ENCODE measurements around the gene ARL6IP4. TPM values are rescaled to one million over a fixed set of nuclear protein-coding genes. Genes with fewer than 3 reads are reported as not detected.

ARL6IP4 gene
- total and polyA plus RNA-seq, 10 of the 15 experiments (the other 5 are each of a cell fraction or from before 2014, with no cell fraction given), result 2.5 to 320 (median 188) TPM

GRCh38 chr12:123006977-123007376 lies 26.5 kb downstream of the ARL6IP4 start:
- CTCF ChIA-PET, result interaction anchor here (1.3 kb wide), 1 partner anchor 54 kb away, joined by 4 read pairs; no protein-coding TSS in a partner anchor
- no peaks in the 10 kb centered on the region for H3K79me2 ChIP-seq (ENCODE audit: control insufficient read depth, insufficient read depth, low read length)
- intact Hi-C loops (cut with micrococcal nuclease; ENCODE audit: unreplicated experiment) (no loop called here), in situ Hi-C loops (cut with MboI) (no loop called here)
- POLR2A ChIA-PET, result no interaction called here
- SMC1A ChIA-PET (ENCODE audit: uncharacterized antibody, unreplicated experiment), result no interaction called here
- H3K4me3 ChIP-seq, result no peak overlapping the region
- no peak overlapping the region for H3K27ac ChIP-seq (ENCODE audit: control insufficient read depth, insufficient read depth)
- TF ChIP-seq YY1 (IDR thresholded peaks at IDR 0.05; ENCODE audit: low read depth, low read length) (no peak), NFYA (IDR thresholded peaks at IDR 0.05; ENCODE audit: borderline replicate concordance, low read depth, low read length) (no peak), SMAD5 (IDR thresholded peaks at IDR 0.05; ENCODE audit: low read depth) (no peak), KAT2A (conservative IDR thresholded peaks at IDR 0.05; ENCODE audit: control insufficient read depth, low read depth, low read length) (no peak), EP300 (IDR thresholded peaks at IDR 0.05; ENCODE audit: borderline replicate concordance in 1 of 2, control insufficient read depth in 1 of 2, low read depth in 2 of 2, low read length in 2 of 2) (no peak), NFYB (IDR thresholded peaks at IDR 0.05; ENCODE audit: insufficient read depth, low read depth, low read length) (no peak), MEF2B (IDR thresholded peaks at IDR 0.05; ENCODE audit: partially characterized antibody, poor library complexity, severe bottlenecking) (no peak), HCFC1 (IDR thresholded peaks at IDR 0.05; ENCODE audit: low read length) (no peak), MAX (IDR thresholded peaks at IDR 0.05; ENCODE audit: low read depth, low read length) (no peak), MTA3 (IDR thresholded peaks at IDR 0.05; ENCODE audit: borderline replicate concordance, low read length) (no peak), HDGF (IDR thresholded peaks at IDR 0.05) (no peak), ZBTB33 (IDR thresholded peaks at IDR 0.05) (no peak), RAD51 (IDR thresholded peaks at IDR 0.05) (no peak), FOXM1 (IDR thresholded peaks at IDR 0.05; ENCODE audit: low read depth, low read length) (no peak)
- TF ChIP-seq, protein P1, sequence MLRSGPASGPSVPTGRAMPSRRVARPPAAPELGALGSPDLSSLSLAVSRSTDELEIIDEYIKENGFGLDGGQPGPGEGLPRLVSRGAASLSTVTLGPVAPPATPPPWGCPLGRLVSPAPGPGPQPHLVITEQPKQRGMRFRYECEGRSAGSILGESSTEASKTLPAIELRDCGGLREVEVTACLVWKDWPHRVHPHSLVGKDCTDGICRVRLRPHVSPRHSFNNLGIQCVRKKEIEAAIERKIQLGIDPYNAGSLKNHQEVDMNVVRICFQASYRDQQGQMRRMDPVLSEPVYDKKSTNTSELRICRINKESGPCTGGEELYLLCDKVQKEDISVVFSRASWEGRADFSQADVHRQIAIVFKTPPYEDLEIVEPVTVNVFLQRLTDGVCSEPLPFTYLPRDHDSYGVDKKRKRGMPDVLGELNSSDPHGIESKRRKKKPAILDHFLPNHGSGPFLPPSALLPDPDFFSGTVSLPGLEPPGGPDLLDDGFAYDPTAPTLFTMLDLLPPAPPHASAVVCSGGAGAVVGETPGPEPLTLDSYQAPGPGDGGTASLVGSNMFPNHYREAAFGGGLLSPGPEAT (IDR thresholded peaks at IDR 0.05; ENCODE audit: low read depth), result no peak
- TF ChIP-seq, protein P2, sequence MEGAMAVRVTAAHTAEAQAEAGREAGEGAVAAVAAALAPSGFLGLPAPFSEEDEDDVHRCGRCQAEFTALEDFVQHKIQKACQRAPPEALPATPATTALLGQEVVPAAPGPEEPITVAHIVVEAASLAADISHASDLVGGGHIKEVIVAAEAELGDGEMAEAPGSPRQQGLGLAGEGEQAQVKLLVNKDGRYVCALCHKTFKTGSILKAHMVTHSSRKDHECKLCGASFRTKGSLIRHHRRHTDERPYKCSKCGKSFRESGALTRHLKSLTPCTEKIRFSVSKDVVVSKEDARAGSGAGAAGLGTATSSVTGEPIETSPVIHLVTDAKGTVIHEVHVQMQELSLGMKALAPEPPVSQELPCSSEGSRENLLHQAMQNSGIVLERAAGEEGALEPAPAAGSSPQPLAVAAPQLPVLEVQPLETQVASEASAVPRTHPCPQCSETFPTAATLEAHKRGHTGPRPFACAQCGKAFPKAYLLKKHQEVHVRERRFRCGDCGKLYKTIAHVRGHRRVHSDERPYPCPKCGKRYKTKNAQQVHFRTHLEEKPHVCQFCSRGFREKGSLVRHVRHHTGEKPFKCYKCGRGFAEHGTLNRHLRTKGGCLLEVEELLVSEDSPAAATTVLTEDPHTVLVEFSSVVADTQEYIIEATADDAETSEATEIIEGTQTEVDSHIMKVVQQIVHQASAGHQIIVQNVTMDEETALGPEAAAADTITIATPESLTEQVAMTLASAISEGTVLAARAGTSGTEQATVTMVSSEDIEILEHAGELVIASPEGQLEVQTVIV (IDR thresholded peaks at IDR 0.05; ENCODE audit: borderline replicate concordance, partially characterized antibody), result no peak
- H3K27me3 ChIP-seq (replicated peaks in 1 of 2; ENCODE audit: control insufficient read depth in 2 of 2, insufficient read depth in 2 of 2, low read length in 1 of 2), result no peaks in the 10 kb centered on the region; a peak in 3 of 4 replicates
- no peak overlapping the region for H2AFZ ChIP-seq (ENCODE audit: control insufficient read depth, low read depth, low read length)
- FAIRE-seq, result no peak
- H3K9ac ChIP-seq (ENCODE audit: control insufficient read depth, insufficient read depth, low read length), result no peak overlapping the region
- no peaks in the 10 kb centered on the region for H3K4me1 ChIP-seq (ENCODE audit: control insufficient read depth, insufficient read depth, low read length)
- RAD21 ChIA-PET (ENCODE audit: unreplicated experiment), result no interaction called here
- no TSS peak for BruUV-seq (replicated peaks)
- no peaks in the 10 kb centered on the region for H3K9me3 ChIP-seq (replicated peaks; ENCODE audit: control insufficient read depth, insufficient read depth, low read length)
- no peak for ATAC-seq
- H3K4me2 ChIP-seq (ENCODE audit: control insufficient read depth, insufficient read depth), result no peak overlapping the region
- H3K36me3 ChIP-seq (ENCODE audit: control insufficient read depth in 2 of 2, insufficient read depth in 2 of 2, low read length in 1 of 2), result no peaks in the 10 kb centered on the region
- DNase-seq (ENCODE audit: low read depth, low spot score), result no peak
- 51% methylated on average over 12 of the region's 12 CpGs for WGBS (ENCODE audit: insufficient coverage, insufficient replicate concordance, low lambda C conversion rate, missing lambda C conversion rate)
- H4K20me1 ChIP-seq (ENCODE audit: control insufficient read depth, insufficient read depth), result no peaks in the 10 kb centered on the region

All from GM12878 (cell line).